ENCODE results near the gene SREBF2. TPM values are rescaled to one million over a fixed set of nuclear protein-coding genes. Genes with fewer than 3 reads are reported as not detected.

SREBF2 gene
- total and polyA plus RNA-seq, 9 of the 15 experiments (the other 6 are each of a cell fraction or from before 2014, with no cell fraction given): 1.1 to 84.2 (median 26.9) TPM

DNA sequence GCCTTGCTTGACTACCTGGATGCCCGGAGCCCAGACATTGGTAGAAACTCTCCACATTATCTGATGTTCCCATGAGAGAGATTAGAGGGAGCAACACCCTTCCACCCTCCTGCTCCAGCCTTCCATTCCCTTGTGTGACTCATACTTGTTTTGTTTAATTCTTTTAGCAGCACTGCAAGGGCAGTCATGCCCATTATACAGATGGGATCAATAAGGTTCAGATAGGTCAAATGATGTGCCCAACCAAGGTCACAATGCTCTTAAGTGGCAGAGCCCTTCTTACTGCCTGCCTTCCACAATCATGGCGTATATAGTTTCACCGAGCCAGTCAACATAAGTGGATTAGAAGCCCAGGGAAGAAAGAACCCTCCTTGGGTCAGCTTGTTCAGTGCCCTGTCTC is 39.0 kb upstream of the SREBF2 start:
- Histone ChIP-seq H3K27ac (ENCODE audit: extremely low read depth, low read depth, low read length) (no peak overlapping the region), H3K4me1 (replicated peaks in 1 of 2; ENCODE audit: control insufficient read depth in 2 of 2, insufficient read depth in 2 of 2, low read length in 2 of 2) (no peaks in the 10 kb centered on the region; a peak in 1 of 5 replicates), H2AFZ (ENCODE audit: low read depth, low read length) (no peak overlapping the region), H3K27me3 (ENCODE audit: control insufficient read depth in 2 of 2, insufficient read depth in 2 of 2, low read length in 2 of 2) (no peaks in the 10 kb centered on the region), H3K36me3 (ENCODE audit: control insufficient read depth, insufficient read depth, low read length) (no peaks in the 10 kb centered on the region), H3K4me2 (ENCODE audit: insufficient read depth, low read length) (no peak overlapping the region), H3K9me1 (ENCODE audit: control insufficient read depth, insufficient read depth, low read length) (no peaks in the 10 kb centered on the region), H3K9me3 (replicated peaks; ENCODE audit: control insufficient read depth, insufficient read depth, low read depth, low read length) (no peaks in the 10 kb centered on the region), H3K79me2 (ENCODE audit: control insufficient read depth, insufficient read depth, low read length) (no peaks in the 10 kb centered on the region), H3K4me3 (no peak overlapping the region), H4K20me1 (replicated peaks; ENCODE audit: control insufficient read depth, insufficient read depth, low read length) (no peaks in the 10 kb centered on the region), H3K9ac (ENCODE audit: insufficient read depth in 1 of 2, low read depth in 2 of 2, low read length in 2 of 2) (no peak overlapping the region)
- no peak for ATAC-seq
- 60% methylated on average over 3 of the region's 3 CpGs for WGBS (ENCODE audit: insufficient coverage, low coverage, missing lambda C conversion rate)
- intact Hi-C loops (cut with micrococcal nuclease) (no loop called here), in situ Hi-C loops (cut with MboI) (no loop called here)
- no TSS peak for BruUV-seq (replicated peaks)
- TF ChIP-seq ELF1 (tag; IDR thresholded peaks at IDR 0.05): no peak
- TF ChIP-seq BCOR (IDR thresholded peaks at IDR 0.05): peak; percentile 59; the same call in 1 of the 2 replicates
- peak; percentile 75 for TF ChIP-seq ESRRA (IDR thresholded peaks at IDR 0.05; ENCODE audit: borderline replicate concordance, low read depth)
- no peak for TF ChIP-seq CHD4 (IDR thresholded peaks at IDR 0.05; ENCODE audit: insufficient read depth, insufficient replicate concordance, low read depth, low read length, poor library complexity, severe bottlenecking)
- no peak for TF ChIP-seq ZNF75A (CRISPR knock-in tag; IDR thresholded peaks at IDR 0.05)
- no peak for TF ChIP-seq ZNF77 (CRISPR knock-in tag; IDR thresholded peaks at IDR 0.05)
- no peak for TF ChIP-seq ZBTB34 (CRISPR knock-in tag; IDR thresholded peaks at IDR 0.05)
- TF ChIP-seq PATZ1 (CRISPR knock-in tag; IDR thresholded peaks at IDR 0.05; ENCODE audit: borderline replicate concordance): no peak
- no peak for TF ChIP-seq SIN3B (IDR thresholded peaks at IDR 0.05; ENCODE audit: low read depth)
- no peak for TF ChIP-seq ZNF274 (IDR thresholded peaks at IDR 0.05; ENCODE audit: borderline replicate concordance, low read depth, low read length)
- TF ChIP-seq ATF3 (IDR thresholded peaks at IDR 0.05): no peak
- TF ChIP-seq ATF3 (CRISPR knock-in tag; conservative IDR thresholded peaks at IDR 0.05): no peak
- TF ChIP-seq SREBF2 (CRISPR knock-in tag; IDR thresholded peaks at IDR 0.05): no peak
- TF ChIP-seq KDM1A (IDR thresholded peaks at IDR 0.05): peak in 1 of 2 experiments; percentile 36; a peak in 1 of 4 replicates
- peak; percentile 51 for TF ChIP-seq RBM25 (IDR thresholded peaks at IDR 0.05; ENCODE audit: low read depth, low read length, severe bottlenecking)
- no peak for TF ChIP-seq PYGO2 (tag; IDR thresholded peaks at IDR 0.05)
- ChIA-PET CTCF (ENCODE audit: low intra/inter-chr PET ratio) (interaction anchor here (0.5 kb wide), 1 partner anchor 68 kb away, joined by 3 read pairs; no protein-coding TSS in a partner anchor), POLR2A (no interaction called here)
- FAIRE-seq: no peak
- DNase-seq (ENCODE audit: extremely low read depth in 1 of 4, low spot score in 3 of 4): no peak
